Inflammatory macrophage (primary cell): Measurements from ENCODE around the gene ABO.
"Not testable (repeated sequence)": the region's sequence is repeated elsewhere in the genome, so short reads cannot be mapped to it uniquely, and the experiment has no call there.

Experiments
- DNase-seq, 2 donors: peaks; one replicate each; pipeline ENCODE4 v3.0.0-alpha.2; 2020 to 2022

ABO gene

DNA sequence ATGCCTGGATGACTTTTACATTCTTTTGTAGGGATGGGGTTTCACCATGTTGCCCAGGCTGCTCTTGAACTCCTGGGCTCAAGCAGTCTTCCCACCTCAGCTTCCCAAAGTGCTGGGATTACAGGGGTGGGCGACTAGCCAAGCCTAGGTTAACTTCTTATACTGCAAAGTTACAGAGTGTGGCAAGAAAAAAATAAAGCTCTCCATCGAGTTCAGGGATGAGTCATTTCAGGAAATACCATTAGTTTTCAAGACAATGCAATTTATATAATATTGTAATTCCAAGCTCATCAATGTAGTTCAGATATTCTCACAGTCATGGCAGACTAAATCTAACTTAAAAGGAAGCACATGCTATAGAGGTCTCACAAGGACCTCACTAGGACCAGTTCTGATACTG, 11.5 kb upstream of the ABO start:
- DNase-seq = no peak

GRCh38 chr9:133285252-133285775, 10.3 kb upstream of the ABO start:
- DNase-seq = no peak

DNA sequence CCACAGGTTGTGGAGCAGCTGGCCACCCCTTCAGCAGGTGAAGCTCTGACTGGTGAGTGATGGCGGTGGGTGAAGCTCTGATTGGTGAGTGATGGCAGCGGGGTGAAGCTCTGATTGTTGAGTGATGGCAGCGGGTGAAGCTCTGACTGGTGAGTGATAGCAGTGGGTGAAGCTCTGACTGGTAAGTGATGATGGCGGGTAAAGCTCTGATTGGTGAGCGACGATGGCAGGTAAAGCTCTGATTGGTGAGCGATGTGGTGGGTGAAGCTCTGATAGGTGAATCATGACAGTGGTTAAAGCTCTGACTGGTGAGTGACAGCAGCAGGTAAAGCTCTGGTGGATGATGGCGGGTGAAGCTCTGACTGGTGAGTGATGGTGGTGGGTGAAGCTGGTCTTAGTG, 9.4 kb upstream of the ABO start:
- no peak for DNase-seq

DNA sequence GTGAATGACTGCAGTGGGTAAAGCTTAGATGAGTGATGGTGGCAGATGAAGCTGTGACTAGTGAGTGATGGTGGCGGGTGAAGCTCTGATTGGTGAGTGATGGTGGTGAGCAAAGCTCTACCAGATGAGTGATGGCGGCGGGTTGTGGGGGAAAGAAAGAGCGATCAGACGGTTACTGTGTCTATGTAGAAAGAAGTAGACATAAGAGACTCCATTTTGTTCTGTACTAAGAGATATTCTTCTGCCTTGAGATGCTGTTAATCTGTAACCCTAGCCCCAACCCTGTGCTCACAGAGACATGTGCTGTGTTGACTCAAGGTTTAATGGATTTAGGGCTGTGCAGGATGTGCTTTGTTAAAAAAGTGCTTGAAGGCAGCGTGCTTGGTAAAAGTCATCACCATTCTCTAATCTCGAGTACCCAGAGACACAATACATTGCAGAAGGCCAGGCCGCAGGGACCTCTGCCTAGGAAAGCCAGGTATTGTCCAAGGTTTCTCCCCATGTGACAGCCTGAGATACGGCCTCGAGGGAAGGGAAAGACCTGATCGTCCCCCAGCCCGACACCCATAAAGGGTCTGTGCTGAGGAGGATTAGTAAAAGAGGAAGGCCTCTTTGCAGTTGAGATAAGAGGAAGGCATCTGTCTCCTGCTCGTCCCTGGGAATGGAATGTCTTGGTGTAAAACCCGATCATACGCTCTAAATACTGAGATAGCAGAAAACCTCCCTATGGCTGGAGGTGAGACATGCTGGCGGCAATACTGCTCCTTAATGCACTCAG, 8.4 kb upstream of the ABO start:
- DNase-seq = not testable (repeated sequence)

GRCh38 chr9:133282464-133283238, 7.7 kb upstream of the ABO start:
- DNase-seq = peak; percentile 9 to 66

- DNase-seq = no peak
Measured at GRCh38 chr9:133280392-133280791, 5.4 kb upstream of the ABO start.

DNA sequence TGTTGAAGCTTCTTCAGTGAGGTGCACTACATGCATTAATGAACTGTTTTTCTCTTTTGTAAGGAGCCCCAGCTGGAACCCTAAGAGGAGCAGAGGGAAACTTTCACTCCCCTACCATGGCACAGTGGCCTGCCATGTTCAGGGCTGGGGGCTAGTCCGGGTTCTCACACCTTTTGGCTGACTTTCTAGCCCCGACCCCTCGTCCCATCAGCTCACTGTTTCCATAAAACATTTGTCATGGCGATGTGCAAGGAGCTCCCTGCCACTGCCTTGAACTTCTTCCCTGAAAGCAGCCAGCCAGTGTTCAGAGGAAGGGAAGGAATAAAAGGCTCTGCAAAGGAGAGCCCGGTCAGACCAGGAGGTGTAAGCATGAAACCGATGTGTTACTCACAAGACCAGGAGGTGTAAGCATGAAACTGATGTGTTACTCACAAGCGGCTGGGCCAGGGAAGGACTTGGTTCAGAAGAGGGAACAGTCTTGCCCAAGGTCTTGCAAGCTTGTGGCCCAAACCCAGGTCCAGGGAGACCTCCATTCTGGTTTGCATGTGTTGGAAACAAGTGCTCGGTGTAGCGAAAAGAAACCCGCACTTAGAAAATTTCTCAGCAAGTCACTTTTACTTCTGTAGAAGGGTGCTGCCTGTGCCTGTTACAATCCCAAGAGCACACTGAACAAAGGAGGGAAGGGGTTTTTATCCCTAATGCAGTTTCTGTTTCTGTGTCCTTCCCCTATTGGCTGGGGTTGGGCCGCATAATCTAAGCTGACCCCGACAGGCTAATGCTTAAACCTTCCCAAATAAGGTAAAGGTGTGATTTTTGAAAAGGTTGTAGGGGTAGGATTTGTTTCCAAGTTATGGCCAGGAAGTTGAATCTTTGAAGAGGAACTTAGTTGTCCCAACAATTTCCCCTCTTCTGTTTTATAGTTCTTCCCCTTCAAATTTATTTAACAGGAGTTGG, 3.4 kb upstream of the ABO start:
- DNase-seq = no peak

GRCh38 chr9:133277467-133277866, 2.5 kb upstream of the ABO start:
- no peak for DNase-seq

DNA sequence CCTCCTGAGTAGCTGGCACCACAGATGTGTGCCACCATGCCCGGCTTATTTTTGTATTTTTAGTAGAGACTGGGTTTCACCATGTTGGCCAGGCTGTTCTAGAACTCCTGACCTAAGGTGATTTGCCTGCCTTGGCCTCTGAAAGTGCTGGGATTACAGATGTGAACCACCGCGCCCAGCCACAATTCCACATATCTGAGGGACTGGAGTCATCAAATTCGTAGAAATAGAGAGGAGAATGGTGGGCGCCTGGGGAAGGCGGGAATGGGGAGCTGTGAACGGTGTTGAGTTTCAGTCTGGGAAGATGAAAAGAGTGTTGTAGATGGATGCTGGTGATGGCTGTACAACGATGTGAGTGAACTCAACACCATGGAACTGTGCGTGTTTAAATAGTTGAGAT, 1.9 kb upstream of the ABO start:
- no peak for DNase-seq

DNA sequence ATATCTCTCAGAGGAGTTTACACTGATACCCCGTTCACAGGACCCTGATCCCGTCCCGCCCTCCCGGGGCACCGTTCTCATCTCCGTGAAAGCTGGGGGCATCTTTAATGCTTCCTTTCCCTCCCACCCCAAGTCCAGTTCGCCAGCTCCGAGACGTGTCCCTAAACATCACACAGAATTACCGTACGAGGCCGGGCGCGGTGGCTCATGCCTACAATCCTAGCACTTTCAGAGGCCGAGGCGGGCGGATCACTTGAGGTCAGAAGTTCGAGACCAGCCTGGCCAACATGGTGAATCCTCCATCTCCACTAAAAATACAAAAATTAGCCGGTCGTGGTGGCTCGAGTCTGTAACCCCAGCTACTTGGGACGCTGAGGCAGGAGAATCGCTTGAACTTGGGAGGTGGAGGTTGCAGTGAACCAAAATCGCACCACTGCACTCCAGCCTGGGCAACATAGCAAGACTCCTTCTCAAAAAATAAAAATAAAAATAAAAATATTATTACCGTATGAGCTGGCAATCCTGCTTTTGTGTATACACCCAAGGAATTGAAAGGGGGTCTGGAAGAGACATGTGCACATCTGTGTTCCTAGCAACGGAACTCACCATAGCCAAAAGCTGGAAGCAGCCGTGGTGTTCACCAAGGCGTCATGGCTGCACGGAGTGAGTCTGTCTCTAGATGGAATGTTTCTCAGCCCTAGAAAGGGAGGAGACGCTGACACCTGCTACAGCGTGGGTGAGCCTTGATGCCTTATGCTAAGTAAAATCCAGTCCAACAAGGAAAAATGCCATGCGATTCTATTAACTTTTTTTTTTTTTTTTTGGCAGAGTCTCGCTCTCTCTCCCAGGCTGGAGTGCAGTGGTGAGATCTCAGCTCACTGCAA, 1.2 kb upstream of the ABO start:
- DNase-seq = no peak

DNA sequence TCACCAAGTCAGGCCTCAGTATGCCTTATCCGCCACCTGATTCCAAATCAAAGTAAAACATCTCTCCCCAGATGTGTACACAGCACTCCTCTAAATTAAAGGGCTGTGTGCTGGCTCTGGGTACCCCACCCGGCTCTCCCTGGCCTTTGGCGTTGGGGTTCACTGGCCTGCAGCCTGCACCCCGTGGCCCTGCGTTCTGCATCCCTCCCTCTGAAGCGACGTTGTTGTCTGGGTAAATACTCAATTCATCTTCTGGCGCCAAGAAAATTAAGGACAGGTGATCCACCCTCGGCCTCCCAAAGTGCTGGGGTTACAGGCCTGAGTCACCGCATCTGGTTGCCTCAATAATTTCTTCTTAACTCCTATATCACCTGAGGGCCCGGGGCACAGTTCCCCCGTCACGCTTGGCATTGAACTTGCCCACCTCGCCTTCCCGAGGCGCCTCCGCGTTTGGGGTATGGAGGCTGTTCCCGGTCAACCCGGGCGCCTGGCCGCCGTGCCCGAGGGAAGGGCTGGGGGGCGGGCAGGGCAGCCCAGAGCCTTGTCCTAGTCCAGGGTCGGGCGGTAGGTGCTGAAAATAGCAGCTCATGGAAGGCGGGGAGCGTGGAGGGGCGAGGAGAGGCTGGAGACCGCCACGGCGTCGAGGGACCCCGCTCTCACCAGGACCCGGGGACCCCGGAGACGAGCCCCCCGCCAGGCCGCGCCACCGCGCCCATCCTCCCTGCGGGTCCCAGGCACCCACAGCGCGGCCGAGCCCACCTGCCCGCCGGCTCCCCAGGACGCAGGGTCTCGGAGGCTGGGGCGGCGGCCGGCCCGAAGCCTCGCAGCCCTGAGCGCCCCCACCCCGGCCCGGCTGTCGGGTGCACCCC, 531 bp downstream of the ABO start:
- DNase-seq = no peak

GRCh38 chr9:133273819-133274218, 1.2 kb downstream of the ABO start:
- no peak for DNase-seq

DNA sequence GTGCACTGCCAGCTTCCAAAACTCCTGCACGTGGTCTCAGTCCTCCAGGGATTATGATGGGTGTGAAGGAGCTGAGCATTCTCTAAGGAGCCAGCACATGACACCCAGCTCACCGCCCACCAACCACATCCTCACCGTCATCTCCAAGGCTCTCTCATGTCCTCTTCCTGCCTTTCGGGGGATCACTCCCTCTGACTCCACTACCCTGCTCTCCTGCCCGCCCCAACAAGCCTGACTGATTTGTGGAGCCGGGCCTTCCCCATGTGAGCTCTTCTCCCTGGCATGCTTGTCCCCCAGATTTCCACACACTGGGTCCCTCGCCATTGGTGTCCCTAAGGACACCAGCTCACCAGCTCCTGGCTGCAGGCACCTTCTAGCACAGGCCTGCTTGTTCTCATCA, 1.9 kb downstream of the ABO start:
- no peak for DNase-seq

DNA sequence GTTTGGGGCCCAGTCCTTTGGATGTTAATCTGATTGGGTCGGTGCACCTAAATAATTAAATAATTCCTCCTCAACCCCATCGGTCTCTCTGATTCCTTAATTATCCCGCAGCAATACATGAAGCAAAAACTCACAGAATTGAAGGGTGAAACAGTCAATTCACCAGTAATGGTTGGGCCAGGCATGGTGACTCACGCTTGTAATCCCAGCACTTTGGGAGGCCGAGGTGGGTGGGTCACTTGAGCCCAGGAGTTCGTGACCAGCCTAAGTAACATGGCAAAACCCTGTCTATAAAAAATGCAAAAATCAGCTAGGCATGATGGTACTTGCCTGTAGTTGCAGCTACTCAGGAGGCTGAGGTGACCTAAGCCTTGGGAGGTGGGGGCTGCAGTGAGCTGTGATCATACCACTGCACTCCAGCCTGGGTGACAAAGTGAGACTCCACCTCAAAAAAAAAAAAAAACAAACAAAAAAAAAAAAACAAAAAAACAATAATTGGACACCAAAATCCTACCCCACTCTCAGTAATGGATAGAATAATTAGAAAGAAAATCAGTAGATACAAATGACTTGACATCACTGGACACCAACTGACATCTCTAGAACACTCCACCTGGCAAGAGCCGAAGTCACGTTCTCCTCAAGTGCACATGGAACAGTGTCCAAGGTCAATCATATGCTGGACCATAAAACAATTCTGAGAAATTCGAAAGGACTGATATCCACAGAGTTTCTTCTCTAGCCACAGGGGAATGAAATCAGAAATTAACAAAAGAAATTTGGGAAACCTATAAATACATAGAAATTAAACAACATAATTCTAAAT, 5.3 kb downstream of the ABO start:
- no peak for DNase-seq

DNA sequence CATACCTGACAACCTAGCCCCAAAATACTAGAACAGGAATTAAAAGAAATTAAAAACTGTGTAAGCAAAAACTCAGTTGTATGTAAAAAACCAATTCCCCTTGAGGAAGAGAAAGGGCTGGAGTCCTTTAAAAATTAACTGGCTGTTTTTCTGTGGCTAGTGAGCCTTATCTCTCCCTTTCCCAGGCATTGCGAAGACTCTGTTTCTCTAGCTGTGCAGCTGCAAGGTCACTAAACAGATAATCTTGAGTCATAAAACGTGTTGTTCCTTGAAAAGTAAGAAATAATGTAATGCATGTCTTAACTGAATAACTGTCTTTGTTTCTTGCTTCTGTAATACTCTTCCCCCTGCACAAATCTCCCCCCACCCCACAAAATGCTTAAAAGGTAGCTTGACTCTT, 5.9 kb downstream of the ABO start:
- not testable (repeated sequence) for DNase-seq

DNA sequence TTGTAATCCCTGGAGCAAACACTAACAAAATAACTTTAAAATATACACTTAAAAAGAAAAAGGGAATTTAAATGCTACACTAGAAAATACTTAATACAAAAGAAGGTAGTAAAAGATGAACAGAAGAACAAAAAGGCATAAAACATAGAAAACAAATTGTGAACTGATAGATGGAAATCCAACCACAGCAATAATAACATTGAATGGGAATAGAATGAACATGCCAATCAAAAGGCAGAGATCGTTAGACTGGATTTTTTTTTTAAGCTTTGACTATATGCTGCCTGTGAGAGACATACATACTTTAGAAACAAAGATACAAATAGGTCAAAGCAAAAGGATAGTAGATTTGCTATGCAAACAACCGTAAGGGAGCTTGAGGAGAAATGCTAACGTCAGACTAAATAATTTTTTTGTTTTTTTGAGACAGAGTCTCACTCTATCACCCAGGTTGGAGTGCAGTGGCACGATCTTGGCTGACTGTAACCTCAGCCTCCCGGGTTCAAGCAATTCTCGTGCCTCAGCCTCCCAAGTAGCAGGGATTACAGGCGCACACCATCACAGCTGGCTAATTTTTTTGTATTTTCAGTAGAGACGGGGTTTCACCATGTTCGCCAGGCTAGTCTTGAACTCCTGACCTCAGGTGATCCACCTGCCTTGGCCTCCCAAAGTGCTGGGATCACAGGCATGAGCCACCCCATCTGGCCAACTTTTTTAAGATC, 6.5 kb downstream of the ABO start:
- no peak for DNase-seq

DNA sequence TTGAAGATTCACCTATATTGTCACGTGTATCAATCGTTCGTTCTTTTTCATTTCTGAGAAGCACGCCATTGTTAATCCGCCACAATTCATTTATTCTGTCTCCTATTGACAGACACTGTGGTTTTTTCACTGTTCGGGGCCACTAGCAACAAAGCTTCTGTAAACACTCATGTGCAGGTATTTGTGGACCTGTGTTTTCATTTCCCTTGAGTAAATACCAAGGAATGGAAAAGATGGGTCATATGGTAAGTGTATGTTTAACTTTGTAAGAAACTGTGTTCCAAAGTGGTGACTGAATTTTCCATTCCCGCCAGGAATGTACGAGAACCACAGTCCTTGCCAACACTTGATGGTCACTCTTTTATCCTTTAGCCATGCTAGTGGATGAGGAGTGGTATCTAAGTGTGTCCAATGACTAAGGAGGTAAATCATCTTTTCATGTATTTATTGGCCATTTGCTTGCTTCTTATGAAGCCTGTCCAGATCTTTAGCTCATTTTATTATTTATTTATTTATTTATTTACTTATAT, 10.7 kb downstream of the ABO start:
- DNase-seq = no peak

- no peak for DNase-seq
Measured at GRCh38 chr9:133263557-133263956, 11.4 kb downstream of the ABO start.

DNA sequence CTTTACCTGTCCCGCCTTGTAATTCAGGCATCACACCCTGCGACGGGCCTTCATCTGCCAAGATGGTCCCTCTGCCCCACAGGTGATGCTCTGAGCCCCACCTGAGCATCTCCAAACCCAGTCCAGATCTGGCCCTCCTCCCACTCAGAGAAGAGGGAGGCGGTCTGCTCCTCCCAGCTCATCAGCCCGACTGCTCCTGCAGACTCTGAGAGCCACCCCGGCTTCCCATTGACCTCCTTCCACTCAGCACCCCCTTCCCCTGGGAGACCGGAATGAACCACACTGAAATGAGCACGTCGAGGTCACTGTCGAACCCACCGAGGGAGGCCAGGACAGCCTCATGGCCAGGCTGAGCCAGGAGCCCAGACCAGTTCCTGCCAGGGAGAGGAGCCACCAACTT, 12.8 kb downstream of the ABO start:
- no peak for DNase-seq
